ELF-1 (cell line): ENCODE results near the gene GJA9.

ENCODE experiments used
- DNase-seq: peaks from one replicate; pipeline ENCODE4 v3.0.0-alpha.2; 2016; ENCODE audit warnings: low read depth, low spot score

The GJA9 gene

GRCh38 chr1:38831731-38832369 is 49.5 kb downstream of the GJA9 start:
- DNase-seq, result no peak

- no peak for DNase-seq
Observed at GRCh38 chr1:38829368-38829767, 52.0 kb downstream of the GJA9 start.

DNA sequence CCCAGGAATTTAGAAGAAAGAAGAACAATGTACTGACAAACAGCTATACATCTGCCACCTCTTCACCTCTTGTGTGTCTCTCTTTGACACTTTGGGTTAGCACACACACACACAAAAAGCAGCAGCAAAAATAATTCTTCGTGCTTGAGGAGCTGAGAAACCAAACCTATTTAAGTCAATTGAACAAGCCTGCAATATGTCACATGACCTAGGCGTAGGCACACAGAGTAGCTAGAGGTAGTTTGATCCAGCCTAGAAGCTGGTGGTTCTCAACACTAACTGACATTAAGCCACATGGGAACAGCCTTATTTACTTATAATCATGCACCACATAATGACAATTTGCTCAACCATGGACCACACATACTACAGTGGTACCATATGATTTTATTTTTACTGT is 54.1 kb downstream of the GJA9 start:
- no peak for DNase-seq

- no peak for DNase-seq
Observed at GRCh38 chr1:38826886-38827285, 54.5 kb downstream of the GJA9 start.

DNA sequence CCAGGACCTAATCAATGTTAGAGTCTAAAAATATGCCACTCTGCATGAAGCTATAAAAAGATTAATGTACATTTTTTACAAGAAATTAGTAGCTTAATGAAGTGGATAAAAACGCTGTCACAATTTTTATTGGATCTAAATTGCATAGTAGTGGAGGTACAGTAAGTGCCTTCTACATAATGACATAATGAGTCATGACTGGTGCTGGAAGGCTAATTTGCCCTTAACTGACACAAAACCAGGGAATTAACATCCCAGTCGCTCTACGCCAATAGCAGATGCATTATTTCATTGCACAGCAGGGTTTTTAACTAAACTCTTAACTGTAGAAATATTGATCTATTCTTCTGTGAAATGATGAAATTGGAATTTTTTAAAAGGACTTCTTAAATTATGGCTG is 55.1 kb downstream of the GJA9 start:
- no peak for DNase-seq
